Mesendoderm (in vitro differentiated cells): ENCODE data around the gene POLD4.

Experiments
- DNase-seq: peaks from one replicate; pipeline ENCODE4 v3.0.0; 2013
- H2AK5ac ChIP-seq: 2 replicates; pipeline ENCODE4 v1.6.1; 2013; ENCODE audit warnings: low read length, inconsistent platforms
- H2BK120ac ChIP-seq: 2 replicates; pipeline ENCODE4 v1.6.1; 2013; ENCODE audit warnings: low read depth, mild to moderate bottlenecking, low read length, moderate library complexity, mixed read lengths
- H2BK15ac ChIP-seq: replicated peaks from 2 replicates; pipeline ENCODE4 v1.6.1; 2013; ENCODE audit warnings: low read depth, mild to moderate bottlenecking, moderate library complexity
- H2BK5ac ChIP-seq: 2 replicates; pipeline ENCODE4 v1.6.1; 2013; ENCODE audit warnings: low read length, inconsistent platforms
- H3K18ac ChIP-seq: 2 replicates; pipeline ENCODE4 v1.6.1; 2013; ENCODE audit warnings: mild to moderate bottlenecking, low read length, mixed read lengths
- H3K23ac ChIP-seq: one replicate; pipeline ENCODE4 v1.6.1; 2013; ENCODE audit warnings: low read length
- H3K27ac ChIP-seq: 2 replicates; pipeline ENCODE4 v1.5.1; 2013; ENCODE audit warnings: low read depth, mild to moderate bottlenecking, inconsistent platforms, low read length, moderate library complexity
- H3K27me3 ChIP-seq: 2 replicates; pipeline ENCODE4 v1.6.1; 2013; ENCODE audit warnings: low read length, control low read depth, mild to moderate bottlenecking, inconsistent platforms; ENCODE audit not compliant: insufficient read depth, poor library complexity
- H3K36me3 ChIP-seq: 2 replicates; pipeline ENCODE4 v1.6.1; 2013; ENCODE audit warnings: low read length, inconsistent platforms; ENCODE audit not compliant: control insufficient read depth, insufficient read depth
- H3K4ac ChIP-seq: one replicate; pipeline ENCODE4 v1.6.1; 2013; ENCODE audit warnings: low read depth, mild to moderate bottlenecking, low read length, moderate library complexity
- H3K4me1 ChIP-seq: 2 replicates; pipeline ENCODE4 v1.6.1; 2013; ENCODE audit warnings: low read depth, low read length, inconsistent platforms; ENCODE audit not compliant: control insufficient read depth
- H3K4me2 ChIP-seq: 2 replicates; pipeline ENCODE4 v1.6.1; 2013; ENCODE audit warnings: low read length
- H3K4me3 ChIP-seq: 2 replicates; pipeline ENCODE4 v1.5.1; 2013; ENCODE audit warnings: mild to moderate bottlenecking, low read length
- H3K56ac ChIP-seq: one replicate; pipeline ENCODE4 v1.6.1; 2013; ENCODE audit warnings: low read length
- H3K79me1 ChIP-seq: 2 replicates; pipeline ENCODE4 v1.6.1; 2013; ENCODE audit warnings: low read length, inconsistent platforms
- H3K79me2 ChIP-seq: 2 replicates; pipeline ENCODE4 v1.6.1; 2013; ENCODE audit warnings: mild to moderate bottlenecking, low read length; ENCODE audit not compliant: control insufficient read depth, insufficient read depth
- H3K9ac ChIP-seq: 2 replicates; pipeline ENCODE4 v1.6.1; 2013; ENCODE audit warnings: low read length, inconsistent platforms
- H4K5ac ChIP-seq: one replicate; pipeline ENCODE4 v1.6.1; 2013; ENCODE audit warnings: low read length
- H4K8ac ChIP-seq: one replicate; pipeline ENCODE4 v1.6.1; 2013; ENCODE audit warnings: low read depth, mild to moderate bottlenecking, control low read depth, low read length, moderate library complexity
- WGBS: extraction: QIAGEN DNeasy Blood & Tissue Kit; methylation state at CpG from one replicate; pipeline ENCODE4 v1.1.7; 2013; ENCODE audit warnings: low lambda C conversion rate, missing lambda C conversion rate; ENCODE audit not compliant: insufficient coverage; ENCODE audit errors: extremely low coverage; 5-methylcytosine and 5-hydroxymethylcytosine counted together

Gene POLD4

GRCh38 chr11:67366961-67367760 is 13.8 kb upstream of the POLD4 start:
- no peak overlapping the region for H3K4me2 ChIP-seq
- H3K4me1 ChIP-seq, result peaks cover 5% of the 10 kb centered on the region
- H2AK5ac ChIP-seq, result no peak overlapping the region
- H3K18ac ChIP-seq, result no peak overlapping the region
- no peak overlapping the region for H2BK120ac ChIP-seq
- no peaks in the 10 kb centered on the region for H3K79me2 ChIP-seq
- no peaks in the 10 kb centered on the region for H3K79me1 ChIP-seq
- H3K9ac ChIP-seq, result no peak overlapping the region
- no peak overlapping the region for H2BK15ac ChIP-seq
- no peak overlapping the region for H4K8ac ChIP-seq
- no peaks in the 10 kb centered on the region for H3K36me3 ChIP-seq
- H3K4ac ChIP-seq, result no peak overlapping the region
- H3K27ac ChIP-seq, result no peak overlapping the region
- no peak overlapping the region for H4K5ac ChIP-seq
- no peak overlapping the region for H3K23ac ChIP-seq
- H3K56ac ChIP-seq, result no peak overlapping the region
- no peak overlapping the region for H2BK5ac ChIP-seq
- no CpG with 5 or more reads among the region's 25 CpGs for WGBS
- H3K4me3 ChIP-seq, result no peak overlapping the region
- no peaks in the 10 kb centered on the region for H3K27me3 ChIP-seq
- no peak for DNase-seq

DNA sequence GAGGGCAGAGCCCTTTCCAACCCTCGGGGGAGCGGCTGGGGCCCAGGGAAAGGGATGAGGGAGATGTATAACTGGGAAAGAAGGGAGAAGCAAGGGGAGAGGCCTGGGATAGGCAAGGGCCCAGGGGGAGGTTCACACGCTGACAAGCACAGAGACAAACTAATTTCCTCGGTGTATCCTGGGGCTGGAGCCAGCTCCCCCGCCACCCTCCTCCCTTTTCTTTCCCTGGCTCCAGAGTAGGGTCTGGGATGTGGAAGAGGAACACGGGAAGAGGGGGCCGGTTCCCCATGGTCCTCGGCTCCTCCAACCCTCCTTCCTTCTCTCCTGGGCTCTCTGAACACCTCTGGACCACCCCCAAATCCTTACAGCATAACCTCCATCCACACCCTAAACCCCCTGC is 13.2 kb upstream of the POLD4 start:
- Histone ChIP-seq H3K27ac (no peak overlapping the region), H4K5ac (no peak overlapping the region), H3K4ac (no peak overlapping the region), H2BK5ac (no peak overlapping the region), H3K79me1 (no peaks in the 10 kb centered on the region), H3K36me3 (no peaks in the 10 kb centered on the region), H3K4me2 (no peak overlapping the region), H3K4me3 (no peak overlapping the region), H2BK15ac (no peak overlapping the region), H4K8ac (no peak overlapping the region), H2BK120ac (no peak overlapping the region), H3K27me3 (no peaks in the 10 kb centered on the region), H3K18ac (no peak overlapping the region), H3K56ac (peak overlapping the region; percentile 58), H3K4me1 (peaks cover under 1% of the 10 kb centered on the region), H3K79me2 (no peaks in the 10 kb centered on the region), H3K9ac (no peak overlapping the region), H2AK5ac (no peak overlapping the region), H3K23ac (no peak overlapping the region)
- WGBS, result no CpG with 5 or more reads among the region's 8 CpGs
- DNase-seq, result no peak

GRCh38 chr11:67365736-67366444 is 12.5 kb upstream of the POLD4 start:
- no peak overlapping the region for H2BK120ac ChIP-seq
- no peak overlapping the region for H3K4me3 ChIP-seq
- H2BK5ac ChIP-seq, result no peak overlapping the region
- no peaks in the 10 kb centered on the region for H3K4me1 ChIP-seq
- DNase-seq, result no peak
- H3K4me2 ChIP-seq, result no peak overlapping the region
- no peak overlapping the region for H3K18ac ChIP-seq
- H3K9ac ChIP-seq, result no peak overlapping the region
- no peak overlapping the region for H2BK15ac ChIP-seq
- H3K56ac ChIP-seq, result peak overlapping the region; percentile 58
- H3K27me3 ChIP-seq, result no peaks in the 10 kb centered on the region
- no CpG with 5 or more reads among the region's 14 CpGs for WGBS
- no peaks in the 10 kb centered on the region for H3K79me2 ChIP-seq
- H2AK5ac ChIP-seq, result no peak overlapping the region
- H4K8ac ChIP-seq, result no peak overlapping the region
- no peak overlapping the region for H3K4ac ChIP-seq
- H3K79me1 ChIP-seq, result no peaks in the 10 kb centered on the region
- no peak overlapping the region for H3K27ac ChIP-seq
- no peaks in the 10 kb centered on the region for H3K36me3 ChIP-seq
- no peak overlapping the region for H3K23ac ChIP-seq
- H4K5ac ChIP-seq, result no peak overlapping the region

GRCh38 chr11:67364783-67365722 is 11.7 kb upstream of the POLD4 start:
- no peak overlapping the region for H3K4ac ChIP-seq
- H3K9ac ChIP-seq, result no peak overlapping the region
- H4K5ac ChIP-seq, result no peak overlapping the region
- DNase-seq, result no peak
- no peak overlapping the region for H2BK15ac ChIP-seq
- H2AK5ac ChIP-seq, result no peak overlapping the region
- H3K18ac ChIP-seq, result no peak overlapping the region
- no peak overlapping the region for H3K23ac ChIP-seq
- no peaks in the 10 kb centered on the region for H3K27me3 ChIP-seq
- H3K79me1 ChIP-seq, result no peaks in the 10 kb centered on the region
- H3K4me1 ChIP-seq, result no peaks in the 10 kb centered on the region
- no peaks in the 10 kb centered on the region for H3K79me2 ChIP-seq
- no CpG with 5 or more reads among the region's 24 CpGs for WGBS
- H2BK120ac ChIP-seq, result no peak overlapping the region
- H3K36me3 ChIP-seq, result no peaks in the 10 kb centered on the region
- no peak overlapping the region for H4K8ac ChIP-seq
- H3K4me2 ChIP-seq, result no peak overlapping the region
- H3K4me3 ChIP-seq, result no peak overlapping the region
- H3K27ac ChIP-seq, result no peak overlapping the region
- no peak overlapping the region for H2BK5ac ChIP-seq
- no peak overlapping the region for H3K56ac ChIP-seq

- no peak overlapping the region for H3K4me3 ChIP-seq
- H2BK120ac ChIP-seq, result no peak overlapping the region
- no peak overlapping the region for H4K5ac ChIP-seq
- H3K4me1 ChIP-seq, result no peaks in the 10 kb centered on the region
- no peak overlapping the region for H3K4me2 ChIP-seq
- no peak overlapping the region for H3K9ac ChIP-seq
- no CpG with 5 or more reads among the region's 3 CpGs for WGBS
- no peaks in the 10 kb centered on the region for H3K36me3 ChIP-seq
- no peak overlapping the region for H3K23ac ChIP-seq
- no peaks in the 10 kb centered on the region for H3K27me3 ChIP-seq
- no peak overlapping the region for H3K56ac ChIP-seq
- no peak overlapping the region for H3K4ac ChIP-seq
- no peaks in the 10 kb centered on the region for H3K79me1 ChIP-seq
- H2BK15ac ChIP-seq, result no peak overlapping the region
- no peak overlapping the region for H3K27ac ChIP-seq
- H3K79me2 ChIP-seq, result no peaks in the 10 kb centered on the region
- no peak overlapping the region for H2BK5ac ChIP-seq
- DNase-seq, result no peak
- no peak overlapping the region for H2AK5ac ChIP-seq
- no peak overlapping the region for H3K18ac ChIP-seq
- H4K8ac ChIP-seq, result no peak overlapping the region
These were observed 10.8 kb upstream of the POLD4 start for GRCh38 chr11:67364169-67364568.
